Common myeloid progenitor, CD34-positive (primary cell): ENCODE data around the gene SLC44A4.
"Not testable (repeated sequence)": the region's sequence is repeated elsewhere in the genome, so short reads cannot be mapped to it uniquely, and the experiment has no call there.

Experiments used
- CTCF ChIA-PET: fragments of 350-600 bp; sonication (Branson Sonifier 250); formaldehyde crosslinking; loops from one replicate; lab custom pipeline; 2021; ENCODE audit warnings: antibody characterized with exemption; lab: Charles Lee
- POLR2A ChIA-PET: fragments of 350-600 bp; sonication (Branson Sonifier 250); formaldehyde crosslinking; loops from one replicate; lab custom pipeline; 2021; ENCODE audit warnings: antibody characterized with exemption; lab: Charles Lee
- DNase-seq, 3 donors: peaks; one replicate each; pipeline versions ENCODE4 v3.0.0 to v3.0.0-alpha.2; 2013
- H3K27ac ChIP-seq, 2 experiments: 1 replicate in 1 of 2; 2 replicates in 1 of 2; pipeline ENCODE4 v1.7.0; 2013; ENCODE audit warnings: inconsistent platforms in 2 of 2, low read length in 2 of 2, mild to moderate bottlenecking in 2 of 2, low read depth in 1 of 2, moderate library complexity in 1 of 2; ENCODE audit not compliant: severe bottlenecking in 2 of 2, insufficient read depth in 1 of 2, poor library complexity in 1 of 2
- H3K27me3 ChIP-seq, 5 experiments: replicated peaks in 2 of 5; 1 replicate in 3 of 5; 2 replicates in 2 of 5; pipeline versions ENCODE4 v1.6.1 to v1.7.0; 2013; ENCODE audit warnings: low read length in 4 of 5, mild to moderate bottlenecking in 2 of 5, moderate library complexity in 2 of 5, inconsistent platforms in 1 of 5; ENCODE audit not compliant: insufficient read depth in 5 of 5, control insufficient read depth in 4 of 5
- H3K36me3 ChIP-seq, 4 experiments: 1 replicate in 2 of 4; 2 replicates in 2 of 4; pipeline versions ENCODE4 v1.6.1 to v1.7.0; 2013; ENCODE audit warnings: low read length in 3 of 4, control low read depth in 1 of 4, mild to moderate bottlenecking in 1 of 4; ENCODE audit not compliant: control insufficient read depth in 4 of 4, insufficient read depth in 4 of 4
- H3K4me1 ChIP-seq, 4 experiments: 1 replicate in 3 of 4; 2 replicates in 1 of 4; pipeline versions ENCODE4 v1.6.1 to v1.7.1; 2013; ENCODE audit warnings: low read length in 3 of 4, mild to moderate bottlenecking in 3 of 4, control low read depth in 1 of 4, inconsistent platforms in 1 of 4, moderate library complexity in 1 of 4; ENCODE audit not compliant: control insufficient read depth in 4 of 4, insufficient read depth in 4 of 4; ENCODE audit errors: control extremely low read depth in 1 of 4
- H3K4me3 ChIP-seq, 7 experiments: 1 replicate in 4 of 7; 2 replicates in 3 of 7; pipeline versions ENCODE4 v1.5.1 to v1.7.0; 2013; ENCODE audit warnings: mild to moderate bottlenecking in 7 of 7, low read length in 6 of 7, moderate library complexity in 6 of 7, inconsistent platforms in 2 of 7, low read depth in 2 of 7, control low read depth in 1 of 7; ENCODE audit not compliant: insufficient read depth in 4 of 7, control insufficient read depth in 1 of 7; ENCODE audit errors: extremely low read depth in 1 of 7
- H3K9me3 ChIP-seq, 5 experiments: 1 replicate in 4 of 5; 2 replicates in 1 of 5; pipeline versions ENCODE4 v1.6.1 to v1.7.1; 2013; ENCODE audit warnings: low read length in 4 of 5, mild to moderate bottlenecking in 2 of 5, inconsistent platforms in 1 of 5, low read depth in 1 of 5, moderate library complexity in 1 of 5; ENCODE audit not compliant: control insufficient read depth in 4 of 5, insufficient read depth in 2 of 5; ENCODE audit errors: control extremely low read depth in 1 of 5
- WGBS: methylation state at CpG from one replicate; pipeline ENCODE4 v1.1.5; 2013; ENCODE audit not compliant: insufficient coverage; 5-methylcytosine and 5-hydroxymethylcytosine counted together

The SLC44A4 gene

GRCh38 chr6:31870385-31870921, 8.3 kb downstream of the SLC44A4 start:
- peak in 1 of 3 donors; percentile 14 for DNase-seq
- Histone ChIP-seq H3K27me3 (peaks cover 0 to 3% (median 0%) of the 10 kb centered on the region in 5 experiments), H3K4me1 (no peaks in the 10 kb centered on the region), H3K27ac (no peak overlapping the region), H3K36me3 (no peaks in the 10 kb centered on the region), H3K4me3 (no peak overlapping the region), H3K9me3 (no peaks in the 10 kb centered on the region)
- POLR2A ChIA-PET = no interaction called here
- CTCF ChIA-PET = interaction anchor here (2.9 kb wide), 1 partner anchor 13 kb away, joined by 11 read pairs; no protein-coding TSS in a partner anchor
- 90% methylated on average over 15 of the region's 16 CpGs for WGBS

- Histone ChIP-seq H3K27ac (no peak overlapping the region), H3K4me3 (no peak overlapping the region), H3K27me3 (peaks cover 0 to 3% (median 0%) of the 10 kb centered on the region in 5 experiments), H3K4me1 (peaks cover 0 to 6% (median 2%) of the 10 kb centered on the region in 4 experiments), H3K9me3 (no peaks in the 10 kb centered on the region), H3K36me3 (no peaks in the 10 kb centered on the region)
- ChIA-PET POLR2A (no interaction called here), CTCF (interaction anchor here (1.3 to 1.4 kb wide), 2 partner anchors 12 to 13 kb away, joined by 4 read pairs; no protein-coding TSS in a partner anchor)
- no peak for DNase-seq
- WGBS = 81% methylated on average over 4 of the region's 8 CpGs
Observed at GRCh38 chr6:31869343-31869742, 9.5 kb downstream of the SLC44A4 start.

GRCh38 chr6:31868658-31868971, 10.2 kb downstream of the SLC44A4 start:
- CTCF ChIA-PET = interaction anchor here (0.7 to 1.4 kb wide), 6 partner anchors 11 to 104 kb away, joined by 3 to 4 read pairs (median 3); no protein-coding TSS in a partner anchor
- not testable (repeated sequence) for H3K36me3 ChIP-seq

GRCh38 chr6:31865205-31866118, 13.3 kb downstream of the SLC44A4 start:
- CTCF ChIA-PET = interaction anchor here (0.7 to 4.0 kb wide), 7 partner anchors 11 to 319 kb away, joined by 3 to 14 read pairs (median 5); partner anchors contain the start of gene ATP6V1G2
- POLR2A ChIA-PET = interaction anchor here (0.8 kb wide), 1 partner anchor 30 kb away, joined by 5 read pairs; no protein-coding TSS in a partner anchor

More at GRCh38 chr6:31868658-31868971, 10.2 kb downstream of the SLC44A4 start:
- H3K27me3 ChIP-seq, H3K27ac ChIP-seq, H3K4me3 ChIP-seq, H3K9me3 ChIP-seq, DNase-seq: not testable (repeated sequence)
- POLR2A ChIA-PET = interaction anchor here (0.6 kb wide), 1 partner anchor 33 kb away, joined by 4 read pairs; no protein-coding TSS in a partner anchor
- no CpG with 5 or more reads among the region's 1 CpG for WGBS
- peaks cover 0 to 12% (median 4%) of the 10 kb centered on the region in 4 experiments for H3K4me1 ChIP-seq

GRCh38 chr6:31864818-31865204, 14.0 kb downstream of the SLC44A4 start:
- Histone ChIP-seq H3K27ac (no peak overlapping the region), H3K9me3 (no peaks in the 10 kb centered on the region), H3K36me3 (peaks cover 3 to 16% (median 10%) of the 10 kb centered on the region in 4 experiments), H3K4me1 (peaks cover 0 to 29% (median 19%) of the 10 kb centered on the region in 4 experiments), H3K27me3 (no peaks in the 10 kb centered on the region), H3K4me3 (peak overlapping the region in 1 of 7 experiments; percentile 88)
- ChIA-PET CTCF (interaction anchor here (0.7 to 4.0 kb wide), 9 partner anchors 11 to 319 kb away, joined by 3 to 14 read pairs (median 5); partner anchors contain the start of gene ATP6V1G2), POLR2A (interaction anchor here (0.8 to 1.4 kb wide), 3 partner anchors 29 to 65 kb away, joined by 3 to 8 read pairs (median 5); partner anchors contain the start of gene EHMT2)
- WGBS = 96% methylated on average over 6 of the region's 8 CpGs
- no peak for DNase-seq

More at GRCh38 chr6:31865205-31866118, 13.3 kb downstream of the SLC44A4 start:
- no peak for DNase-seq
- no peak overlapping the region for H3K27ac ChIP-seq
- H3K27me3 ChIP-seq = no peaks in the 10 kb centered on the region
- H3K9me3 ChIP-seq = no peaks in the 10 kb centered on the region
- peaks cover 0 to 29% (median 19%) of the 10 kb centered on the region in 4 experiments for H3K4me1 ChIP-seq
- 98% methylated on average over 20 of the region's 21 CpGs for WGBS
- peaks cover 0 to 10% (median 4%) of the 10 kb centered on the region in 4 experiments for H3K36me3 ChIP-seq
- H3K4me3 ChIP-seq = no peak overlapping the region

- Histone ChIP-seq H3K36me3 (peaks cover 7 to 23% (median 14%) of the 10 kb centered on the region in 4 experiments), H3K4me3 (peak overlapping the region; percentile 41 to 96 (median 85)), H3K4me1 (peaks cover 0 to 29% (median 19%) of the 10 kb centered on the region in 4 experiments), H3K27ac (peak overlapping the region in 1 of 2 experiments; percentile 89)
- CTCF ChIA-PET = interaction anchor here (0.6 to 4.0 kb wide), 12 partner anchors 12 to 357 kb away, joined by 3 to 14 read pairs (median 3); partner anchors contain the start of gene ABHD16A
- POLR2A ChIA-PET = interaction anchor here (0.7 to 1.4 kb wide), 4 partner anchors 34 to 234 kb away, joined by 3 to 8 read pairs (median 5); partner anchors contain the start of gene EHMT2
- not testable (repeated sequence) for DNase-seq, H3K27me3 ChIP-seq, H3K9me3 ChIP-seq
- 20% methylated on average over 8 of the region's 16 CpGs for WGBS
Observed at GRCh38 chr6:31864123-31864562, 14.7 kb downstream of the SLC44A4 start.
